NCI-H187 treated with DMSO at 0.1 percent for 48 hours (cell line): ENCODE measurements around the gene PLA2G3.
"Not testable (repeated sequence)": the region's sequence is repeated elsewhere in the genome, so short reads cannot be mapped to it uniquely, and the experiment has no call there.

ENCODE experiments used
- DNase-seq: peaks from one replicate; lab custom pipeline; 2025; lab: John Stamatoyannopoulos, UW

PLA2G3 gene

DNA sequence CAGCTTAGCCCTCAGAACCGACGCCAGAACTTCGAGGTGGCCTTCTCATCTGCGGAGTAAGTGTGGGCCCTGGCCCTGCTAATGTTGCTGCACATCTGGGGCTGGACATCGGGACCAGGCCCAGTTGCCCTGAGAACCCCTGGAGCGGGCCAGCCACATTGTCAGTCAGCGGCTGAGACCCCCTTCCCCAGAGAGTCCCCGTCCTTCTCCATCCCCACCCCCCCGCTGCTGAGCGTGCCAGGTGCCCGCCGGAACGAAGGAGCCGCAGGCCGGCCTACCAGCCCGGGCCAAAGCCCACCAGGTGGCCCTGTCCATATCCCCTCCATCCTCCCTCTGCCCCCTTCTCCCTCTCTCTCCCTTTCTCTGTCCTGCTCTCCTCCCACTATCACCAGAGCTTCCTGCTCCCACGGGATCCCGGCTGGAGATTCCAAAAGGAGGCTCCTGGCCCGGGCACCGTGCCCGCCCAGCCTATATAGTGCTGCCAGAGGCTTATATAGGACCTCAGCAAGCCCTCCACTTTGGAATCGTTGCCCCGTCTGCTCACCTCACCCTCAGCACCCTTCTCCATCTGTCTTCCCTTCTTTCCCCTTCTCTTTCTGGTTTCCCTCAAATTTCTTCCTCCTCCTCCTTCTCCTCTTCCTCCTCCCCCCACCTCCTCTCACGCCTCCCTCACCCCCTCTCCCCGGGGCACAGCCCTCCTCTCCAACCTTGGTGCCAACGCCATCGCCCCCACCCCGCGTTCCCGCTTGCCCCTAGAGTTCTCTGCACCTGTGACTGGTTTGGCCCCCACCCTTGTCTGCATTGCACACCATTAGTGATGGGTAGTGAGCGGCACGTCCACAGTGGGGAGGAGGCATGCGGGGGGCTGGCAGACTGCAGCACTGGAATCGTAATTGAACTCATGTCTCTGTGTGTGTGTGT lies 40.2 kb downstream of the PLA2G3 start:
- DNase-seq: no peak

DNA sequence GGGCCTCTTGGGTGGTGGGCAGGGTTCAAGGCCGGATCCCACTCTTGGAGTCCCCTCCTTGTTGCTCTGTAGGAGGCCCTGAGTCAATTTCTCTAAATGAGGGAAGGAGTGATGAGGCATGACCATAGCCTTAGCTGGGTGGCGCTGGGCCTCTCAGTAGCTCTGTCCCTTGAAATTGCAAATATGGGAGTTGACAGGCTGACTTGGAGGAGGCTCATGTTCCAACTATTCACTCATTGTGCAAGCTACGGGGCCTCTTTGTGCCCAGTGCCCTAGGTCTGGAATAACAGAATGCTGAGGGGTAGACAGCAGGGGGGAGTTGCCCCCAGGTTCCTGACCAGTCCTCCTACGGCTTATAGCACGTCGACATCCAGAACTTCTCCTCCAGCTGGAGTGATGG lies 40.9 kb downstream of the PLA2G3 start:
- DNase-seq: no peak

DNA sequence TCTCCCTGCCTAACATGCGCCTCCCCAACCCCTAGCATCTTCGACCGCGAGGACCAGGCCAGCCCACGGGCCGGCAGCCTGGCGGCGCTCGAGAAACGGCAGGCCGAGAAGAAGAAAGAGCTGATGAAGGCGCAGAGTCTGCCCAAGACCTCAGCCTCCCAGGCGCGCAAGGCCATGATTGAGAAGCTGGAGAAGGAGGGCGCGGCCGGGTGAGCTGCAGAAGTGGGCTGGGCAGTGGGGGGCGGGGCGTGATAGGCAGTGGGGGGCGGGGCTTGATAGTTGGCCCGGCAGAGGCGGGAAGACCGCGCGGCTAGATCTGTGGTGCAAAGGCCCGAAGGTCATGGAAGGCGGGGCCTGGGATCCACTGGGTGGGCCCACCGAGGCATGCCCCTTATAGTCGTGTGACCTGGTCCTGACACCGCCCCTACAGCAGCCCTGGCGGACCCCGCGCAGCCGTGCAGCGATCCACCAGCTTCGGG lies 41.6 kb downstream of the PLA2G3 start:
- DNase-seq: no peak

- no peak for DNase-seq
Observed at GRCh38 chr22:31097941-31098631, 42.2 kb downstream of the PLA2G3 start.

- not testable (repeated sequence) for DNase-seq
Observed at GRCh38 chr22:31097539-31097938, 42.8 kb downstream of the PLA2G3 start.

DNA sequence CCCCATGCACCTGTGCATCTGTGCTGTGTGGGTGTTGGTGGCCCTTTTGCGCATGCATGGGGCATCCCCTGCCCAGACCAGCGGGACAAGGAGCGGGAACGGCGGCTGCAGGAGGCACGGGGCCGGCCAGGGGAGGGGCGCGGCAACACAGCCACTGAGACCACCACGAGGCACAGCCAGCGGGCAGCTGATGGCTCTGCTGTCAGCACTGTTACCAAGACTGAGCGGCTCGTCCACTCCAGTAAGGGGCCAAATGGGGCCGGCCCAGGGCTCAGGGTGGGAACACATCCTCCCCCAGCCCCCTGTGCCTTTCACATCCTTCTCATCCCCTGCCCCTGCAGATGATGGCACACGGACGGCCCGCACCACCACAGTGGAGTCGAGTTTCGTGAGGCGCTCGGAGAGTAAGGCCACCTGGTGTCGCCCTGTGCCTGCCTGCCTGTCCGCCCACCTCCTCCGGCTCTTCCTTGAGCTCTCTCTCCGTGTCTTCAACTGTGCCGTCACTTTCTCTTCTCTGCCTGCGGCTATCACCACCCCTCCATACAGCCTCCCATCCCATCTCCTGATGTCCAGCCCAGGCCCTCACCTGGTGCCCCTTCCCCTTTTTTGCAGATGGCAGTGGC lies 43.5 kb downstream of the PLA2G3 start:
- DNase-seq: no peak

GRCh38 chr22:31095637-31096249 lies 44.6 kb downstream of the PLA2G3 start:
- DNase-seq: no peak

- DNase-seq: no peak
Observed at GRCh38 chr22:31094741-31095140, 45.6 kb downstream of the PLA2G3 start.

GRCh38 chr22:31094021-31094551 lies 46.2 kb downstream of the PLA2G3 start:
- no peak for DNase-seq

- DNase-seq: no peak
Observed at GRCh38 chr22:31093086-31093850, 47.0 kb downstream of the PLA2G3 start.

GRCh38 chr22:31092161-31092560 lies 48.1 kb downstream of the PLA2G3 start:
- no peak for DNase-seq

DNA sequence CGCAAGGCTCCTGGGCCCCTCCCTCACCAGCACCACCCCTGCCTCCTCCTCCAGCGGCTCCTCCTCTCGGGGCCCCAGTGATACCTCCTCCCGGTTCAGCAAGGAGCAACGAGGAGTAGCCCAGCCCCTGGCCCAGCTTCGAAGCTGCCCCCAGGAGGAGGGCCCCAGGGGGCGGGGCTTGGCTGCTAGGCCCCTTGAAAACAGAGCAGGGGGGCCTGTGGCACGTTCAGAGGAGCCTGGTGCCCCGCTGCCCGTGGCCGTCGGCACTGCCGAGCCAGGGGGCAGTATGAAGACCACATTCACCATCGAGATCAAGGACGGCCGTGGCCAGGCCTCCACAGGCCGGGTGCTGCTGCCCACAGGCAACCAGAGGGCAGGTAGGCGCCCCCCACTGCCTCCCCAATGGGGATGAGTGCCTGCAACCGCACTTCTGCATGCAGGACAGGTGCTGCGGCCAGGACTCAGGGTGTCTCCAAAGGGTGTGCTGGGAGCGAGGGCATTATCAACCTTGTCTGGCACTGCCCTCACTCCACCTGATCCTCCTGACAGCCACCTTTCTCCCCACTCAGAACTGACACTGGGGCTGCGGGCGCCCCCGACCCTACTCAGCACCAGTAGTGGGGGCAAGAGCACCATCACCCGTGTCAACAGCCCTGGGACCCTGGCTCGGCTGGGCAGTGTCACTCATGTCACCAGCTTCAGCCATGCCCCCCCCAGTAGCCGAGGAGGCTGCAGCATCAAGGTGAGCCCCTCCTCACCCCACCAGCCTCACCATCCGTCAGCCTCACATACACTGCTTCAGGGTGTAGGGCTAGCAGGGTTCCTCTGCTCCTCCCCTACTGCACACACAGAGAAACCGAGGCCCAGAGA lies 49.0 kb downstream of the PLA2G3 start:
- no peak for DNase-seq

DNA sequence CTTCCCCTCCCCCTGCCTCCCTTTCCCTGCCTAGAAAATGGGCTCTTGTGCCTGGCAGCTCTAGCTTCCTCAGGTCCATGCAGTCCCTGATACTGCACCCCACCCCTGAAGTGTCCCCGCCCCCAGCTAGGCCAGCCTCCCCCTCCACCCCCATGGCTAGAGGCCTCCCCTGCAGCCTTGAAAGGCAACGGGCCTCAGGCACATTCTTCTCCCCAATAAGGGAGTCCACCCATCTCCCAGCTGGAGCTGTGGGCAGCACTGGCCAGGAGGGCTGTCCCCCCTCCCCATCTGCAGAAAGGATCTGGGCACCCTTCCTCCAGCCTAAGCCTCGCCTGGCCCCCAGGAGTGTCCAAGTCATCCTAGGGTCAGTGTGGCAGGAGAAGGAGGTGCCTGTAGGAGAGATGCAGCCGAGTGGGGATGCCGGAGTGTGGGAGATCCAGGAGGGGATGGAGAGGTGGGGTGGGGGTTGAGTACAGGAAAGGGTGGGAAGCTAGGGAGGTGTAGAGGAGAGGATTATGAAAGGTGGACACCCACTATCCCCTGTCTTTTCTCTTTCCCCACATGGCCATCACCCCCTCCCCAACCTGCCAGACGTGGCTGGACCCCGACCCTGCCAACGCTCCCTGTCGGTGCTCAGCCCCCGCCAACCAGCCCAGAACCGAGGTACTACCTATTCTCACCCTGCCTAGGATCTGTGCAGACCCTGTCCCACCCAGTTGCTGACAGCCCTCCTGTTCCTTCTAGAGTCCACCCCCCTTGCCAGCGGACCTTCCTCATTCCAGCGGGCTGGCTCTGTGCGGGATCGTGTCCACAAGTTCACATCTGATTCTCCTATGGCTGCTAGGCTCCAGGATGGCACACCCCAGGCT lies 49.9 kb downstream of the PLA2G3 start:
- no peak for DNase-seq

DNA sequence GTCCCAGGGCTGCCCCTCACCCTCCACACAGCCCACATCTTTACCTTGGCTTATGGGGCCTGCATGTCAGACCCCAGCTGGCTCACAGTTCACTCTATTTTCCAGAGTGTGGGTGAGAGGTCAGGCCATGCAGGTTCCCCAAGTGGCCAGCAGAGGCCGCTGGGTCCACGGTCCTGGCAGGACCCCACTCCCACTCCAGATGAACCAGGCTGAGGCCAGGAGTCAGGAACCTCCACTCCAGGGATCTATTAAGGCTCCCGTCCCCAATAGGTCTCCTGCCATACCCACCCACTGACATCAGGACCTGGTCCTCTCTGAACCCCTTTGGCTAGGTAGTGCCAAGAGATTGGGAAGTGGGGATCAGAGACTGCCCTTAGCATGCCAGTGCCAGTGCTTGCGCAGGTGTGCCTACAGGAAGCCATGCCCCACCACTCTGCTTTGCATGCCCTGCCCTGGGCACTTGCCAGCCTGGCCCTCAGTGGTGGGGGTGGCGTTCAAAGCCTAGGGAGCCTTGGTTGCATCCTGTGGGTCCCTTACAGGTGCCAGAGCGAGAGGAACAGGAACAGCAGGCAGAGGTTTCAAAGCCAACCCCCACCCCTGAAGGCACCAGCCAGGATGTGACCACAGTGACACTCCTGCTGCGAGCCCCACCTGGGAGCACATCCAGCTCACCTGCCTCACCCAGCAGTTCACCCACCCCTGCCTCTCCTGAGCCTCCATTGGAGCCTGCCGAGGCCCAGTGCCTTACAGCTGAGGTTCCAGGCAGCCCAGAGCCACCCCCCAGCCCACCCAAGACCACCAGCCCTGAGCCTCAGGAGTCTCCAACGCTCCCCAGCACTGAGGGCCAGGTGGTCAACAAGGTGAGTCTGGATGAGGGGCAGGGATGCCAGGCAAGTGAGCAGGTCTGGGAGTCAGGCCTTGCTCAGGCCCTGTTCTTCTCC lies 50.9 kb downstream of the PLA2G3 start:
- DNase-seq: no peak

DNA sequence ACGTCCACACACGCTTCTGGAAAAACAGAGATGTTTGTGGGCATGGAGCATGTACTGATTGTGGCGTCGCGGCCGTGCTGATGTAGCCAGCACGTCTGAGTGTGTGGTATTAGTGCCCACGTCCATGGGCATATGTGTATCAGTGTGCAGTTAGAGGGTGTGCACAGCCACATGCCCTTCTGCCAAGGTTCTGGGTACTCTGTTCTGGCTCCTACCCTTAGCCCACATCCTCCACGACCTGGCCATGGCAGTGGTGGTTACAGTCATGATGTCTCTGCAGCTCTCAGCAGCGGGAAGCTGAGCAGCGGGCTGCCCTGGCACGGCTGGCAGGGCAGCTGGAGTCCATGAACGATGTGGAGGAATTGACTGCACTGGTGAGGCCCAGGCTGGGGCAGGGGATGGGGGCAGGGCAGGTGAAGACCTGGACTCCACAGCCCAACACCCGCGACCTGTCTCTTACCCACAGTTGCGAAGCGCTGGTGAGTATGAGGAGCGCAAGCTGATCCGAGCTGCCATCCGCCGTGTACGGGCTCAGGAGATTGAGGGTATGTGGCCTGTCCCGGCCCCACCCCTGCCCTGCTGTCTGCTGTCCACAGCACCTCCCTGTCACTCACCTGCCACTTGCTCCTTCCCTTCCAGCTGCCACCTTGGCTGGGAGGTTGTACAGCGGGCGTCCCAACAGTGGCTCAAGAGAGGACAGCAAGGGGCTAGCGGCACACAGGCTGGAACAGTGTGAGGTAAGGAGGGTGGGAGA lies 51.9 kb downstream of the PLA2G3 start:
- no peak for DNase-seq

DNA sequence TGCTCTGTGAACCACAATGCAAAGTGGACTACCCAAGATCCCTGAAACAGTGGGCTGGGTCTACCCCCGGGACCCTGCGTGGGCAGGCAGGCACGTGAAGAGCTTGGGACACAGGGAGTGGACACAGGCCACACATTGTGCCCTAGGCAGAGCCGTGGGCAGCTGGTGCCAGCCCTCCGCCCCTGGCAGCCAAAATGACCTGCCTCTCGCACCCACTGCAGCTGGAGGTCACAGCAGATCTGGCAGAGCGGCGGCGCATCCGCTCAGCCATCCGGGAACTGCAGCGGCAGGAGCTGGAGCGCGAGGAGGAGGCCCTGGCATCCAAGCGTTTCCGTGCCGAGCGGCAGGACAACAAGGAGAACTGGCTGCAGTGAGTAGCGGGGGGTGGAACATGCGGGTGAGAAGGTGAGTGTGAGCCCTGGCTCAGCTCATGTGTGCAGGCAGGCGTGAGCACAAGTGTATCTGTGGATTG lies 52.5 kb downstream of the PLA2G3 start:
- no peak for DNase-seq

- no peak for DNase-seq
Observed at GRCh38 chr22:31086703-31087330, 53.5 kb downstream of the PLA2G3 start.
